Thoracic aorta (tissue), 2 donors: ENCODE measurements around the gene ZNF594. TPM values are rescaled to one million over a fixed set of nuclear protein-coding genes. Genes with fewer than 3 reads are reported as not detected.
A peak's percentile ranks its signal among the peaks of the same experiment; 100 is the strongest.
"Not testable (repeated sequence)": the region's sequence is repeated elsewhere in the genome, so short reads cannot be mapped to it uniquely, and the experiment has no call there.

Source experiments
- ATAC-seq: fragments of 150-250 bp; one replicate; pipeline ENCODE4 v1.8.0; 2017; ENCODE audit warnings: low read depth; ENCODE audit not compliant: insufficient number of reproducible peaks, low FRiP score
- DNase-seq: peaks from one replicate; pipeline ENCODE4 v3.0.0-alpha.2; 2020; ENCODE audit warnings: low spot score
- H3K27ac ChIP-seq, 2 donors: fragments of 200-600 bp; sonication (generic); 1 replicate in 1 of 2; 2 replicates in 1 of 2; pipeline ENCODE4 v1.5.1; 2016; ENCODE audit warnings: mild to moderate bottlenecking in 2 of 2, moderate library complexity in 2 of 2
- H3K27me3 ChIP-seq: fragments of 200-600 bp; sonication (generic); replicated peaks from 2 replicates; pipeline ENCODE4 v1.6.0; 2016; ENCODE audit warnings: mild to moderate bottlenecking; ENCODE audit not compliant: insufficient read depth
- H3K36me3 ChIP-seq: fragments of 200-600 bp; sonication (generic); one replicate; pipeline ENCODE4 v1.5.1; 2016
- H3K4me1 ChIP-seq, 2 donors: fragments of 200-600 bp; sonication (generic); 1 replicate in 1 of 2; 2 replicates in 1 of 2; pipeline versions ENCODE4 v1.5.1 to v1.6.0; 2016; ENCODE audit warnings: low read depth in 2 of 2, mild to moderate bottlenecking in 1 of 2; ENCODE audit not compliant: control insufficient read depth in 1 of 2
- H3K4me3 ChIP-seq: fragments of 200-600 bp; sonication (generic); 2 replicates; pipeline ENCODE4 v1.5.1; 2016; ENCODE audit warnings: mild to moderate bottlenecking
- H3K9me3 ChIP-seq: fragments of 200-600 bp; sonication (generic); 2 replicates; pipeline ENCODE4 v1.5.1; 2016
- CTCF ChIP-seq: fragments of 200-600 bp; sonication (generic); IDR thresholded peaks from one replicate; pipeline ENCODE4 v1.5.1; 2019; ENCODE audit warnings: antibody characterized with exemption
- total RNA-seq, 2 donors: library from RNA; depleted of rRNA; stranded (reverse); fragments of >200 nt; gene quantifications; one replicate each; pipeline versions ENCODE4 v1.1.0 to v1.2.3, GENCODE V29; 2016

The ZNF594 gene
- total RNA-seq, 2 donors from 2014 or later = 8.4 to 15.8 TPM

DNA sequence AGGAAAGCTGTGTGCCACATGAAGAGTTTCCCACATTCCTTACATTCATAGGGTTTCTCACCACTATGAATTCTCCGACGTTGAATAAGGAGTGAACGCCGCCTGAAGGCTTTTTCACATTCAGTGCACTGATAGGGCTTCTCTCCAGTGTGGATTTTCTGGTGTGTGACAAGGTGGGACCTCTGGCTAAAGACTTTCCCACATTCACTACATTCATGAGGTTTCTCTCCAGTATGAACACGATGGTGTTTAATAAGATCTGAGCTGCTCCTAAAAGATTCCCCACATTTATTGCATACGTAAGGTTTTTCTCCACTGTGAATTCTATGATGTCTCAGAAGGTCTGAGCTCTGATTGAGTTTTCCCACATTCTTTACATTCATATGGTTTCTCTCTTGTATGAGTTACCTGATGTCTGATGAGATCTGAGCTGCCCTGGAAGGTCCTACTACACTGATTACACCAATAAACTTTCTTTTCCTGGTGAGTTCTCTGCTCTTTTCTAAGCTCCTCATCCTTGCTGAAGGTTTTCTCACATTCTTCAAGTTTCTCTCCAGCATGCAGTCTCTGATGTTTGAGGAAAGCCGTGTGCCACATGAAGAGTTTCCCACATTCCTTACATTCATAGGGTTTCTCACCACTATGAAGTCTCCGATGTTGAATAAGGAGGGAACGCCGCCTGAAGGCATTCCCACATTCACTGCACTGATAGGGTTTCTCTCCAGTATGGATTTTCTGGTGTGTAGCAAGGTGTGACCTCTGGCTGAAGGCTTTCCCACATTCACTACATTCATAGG is 10.0 kb downstream of the ZNF594 start:
- peaks cover 6% of the 10 kb centered on the region for H3K36me3 ChIP-seq

GRCh38 chr17:5179003-5179402 is 12.7 kb downstream of the ZNF594 start:
- Histone ChIP-seq H3K27ac (no peak overlapping the region), H3K4me1 (no peaks in the 10 kb centered on the region), H3K36me3 (peaks cover 16% of the 10 kb centered on the region), H3K9me3 (peaks cover 83% of the 10 kb centered on the region), H3K4me3 (no peak overlapping the region), H3K27me3 (no peaks in the 10 kb centered on the region)
- no peak for TF ChIP-seq CTCF
- ATAC-seq = no peak
- no peak for DNase-seq

More for the DNA sequence above, 10.0 kb downstream of the ZNF594 start:
- Histone ChIP-seq H3K27me3 (no peaks in the 10 kb centered on the region), H3K9me3 (peaks cover 98% of the 10 kb centered on the region), H3K4me3 (peak overlapping the region; percentile 10), H3K27ac (no peak overlapping the region), H3K4me1 (no peaks in the 10 kb centered on the region)
- DNase-seq (no peak), ATAC-seq (no peak)
- TF ChIP-seq CTCF = no peak

DNA sequence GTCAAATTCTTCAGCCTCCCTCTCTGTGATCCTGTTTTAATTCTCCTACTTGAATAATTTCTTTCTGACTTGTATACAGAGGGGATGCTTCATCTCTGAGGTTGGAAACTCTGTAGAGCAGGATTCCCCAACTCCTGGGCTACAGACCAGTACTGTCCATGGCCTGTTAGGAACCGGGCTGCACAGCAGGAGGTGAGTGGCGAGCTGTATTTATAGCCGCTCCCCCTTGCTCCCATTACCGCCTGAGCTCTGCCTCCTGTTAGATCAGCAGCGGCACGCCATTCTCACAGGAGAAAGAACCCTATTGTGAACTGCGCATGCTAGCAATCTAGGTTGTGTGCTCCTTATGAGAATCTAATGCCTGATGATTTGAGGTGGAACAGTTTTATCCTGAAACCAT is 16.6 kb downstream of the ZNF594 start:
- not testable (repeated sequence) for H3K27me3 ChIP-seq, DNase-seq, H3K4me3 ChIP-seq, H3K4me1 ChIP-seq, ATAC-seq, H3K27ac ChIP-seq
- peaks cover 53% of the 10 kb centered on the region for H3K9me3 ChIP-seq
- H3K36me3 ChIP-seq = peaks cover 13% of the 10 kb centered on the region

GRCh38 chr17:5165791-5166564 is 25.7 kb downstream of the ZNF594 start:
- not testable (repeated sequence) for H3K36me3 ChIP-seq, H3K27ac ChIP-seq, ATAC-seq, DNase-seq, H3K4me3 ChIP-seq, H3K9me3 ChIP-seq, H3K27me3 ChIP-seq, H3K4me1 ChIP-seq

DNA sequence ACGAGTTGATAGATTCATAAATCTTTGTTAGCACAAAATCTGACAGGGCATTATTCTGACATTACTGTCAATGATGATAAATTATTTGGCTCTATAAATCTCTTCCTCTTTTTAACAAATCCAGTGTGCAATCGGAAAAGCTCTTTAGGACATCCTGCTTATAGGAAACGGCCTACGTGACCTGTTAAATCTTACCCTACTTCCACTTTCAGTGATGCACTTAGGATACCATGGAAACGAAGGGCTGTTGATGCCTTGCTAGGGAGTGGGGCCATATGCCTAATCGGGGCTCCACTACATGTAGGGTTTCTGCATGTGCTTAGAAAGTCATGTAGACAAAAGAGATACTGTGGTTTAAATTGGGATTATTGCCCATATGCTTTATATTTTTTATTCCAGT is 27.2 kb downstream of the ZNF594 start:
- Histone ChIP-seq H3K27ac (no peak overlapping the region), H3K4me1 (no peaks in the 10 kb centered on the region), H3K9me3 (no peaks in the 10 kb centered on the region), H3K36me3 (no peaks in the 10 kb centered on the region), H3K27me3 (no peaks in the 10 kb centered on the region), H3K4me3 (no peak overlapping the region)
- DNase-seq = no peak
- no peak for TF ChIP-seq CTCF
- no peak for ATAC-seq

GRCh38 chr17:5161793-5162192 is 29.9 kb downstream of the ZNF594 start:
- H3K27ac ChIP-seq, H3K27me3 ChIP-seq, H3K9me3 ChIP-seq, DNase-seq, H3K36me3 ChIP-seq, H3K4me3 ChIP-seq, ATAC-seq, H3K4me1 ChIP-seq: not testable (repeated sequence)

GRCh38 chr17:5160702-5161101 is 31.0 kb downstream of the ZNF594 start:
- not testable (repeated sequence) for ATAC-seq, H3K4me3 ChIP-seq, H3K9me3 ChIP-seq, H3K4me1 ChIP-seq, H3K27ac ChIP-seq, DNase-seq, H3K27me3 ChIP-seq, H3K36me3 ChIP-seq

GRCh38 chr17:5146122-5146521 is 45.5 kb downstream of the ZNF594 start:
- H3K4me1 ChIP-seq, H3K36me3 ChIP-seq, DNase-seq, H3K9me3 ChIP-seq, H3K27me3 ChIP-seq, H3K27ac ChIP-seq, ATAC-seq, H3K4me3 ChIP-seq: not testable (repeated sequence)

DNA sequence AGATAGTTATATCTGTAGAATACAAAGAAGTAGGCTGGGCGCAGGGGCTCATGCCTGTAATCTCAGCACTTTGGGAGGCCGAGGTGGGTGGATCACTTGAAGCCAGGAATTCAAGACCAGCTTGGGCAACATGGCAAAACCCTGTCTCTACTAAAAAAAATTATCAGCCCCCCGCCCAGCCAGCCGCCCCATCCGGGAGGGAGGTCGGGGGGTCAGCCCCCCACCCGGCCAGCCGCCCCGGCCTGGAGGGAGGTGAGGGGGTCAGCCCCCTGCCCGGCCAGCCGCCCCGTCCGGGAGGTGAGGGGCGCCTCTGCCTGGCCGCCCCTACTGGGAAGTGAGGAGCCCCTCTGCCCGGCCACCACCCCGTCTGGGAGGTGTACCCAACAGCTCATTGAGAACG is 48.8 kb downstream of the ZNF594 start:
- H3K4me3 ChIP-seq, H3K36me3 ChIP-seq, DNase-seq, H3K27ac ChIP-seq, H3K4me1 ChIP-seq, H3K9me3 ChIP-seq, H3K27me3 ChIP-seq, ATAC-seq: not testable (repeated sequence)
